B cell (primary cell): Measurements from ENCODE around the gene OR5AK2.

Experiments used
- EZH2 ChIP-seq: IDR thresholded peaks from 2 replicates; pipeline ENCODE4 v1.6.1; 2012; ENCODE audit warnings: borderline replicate concordance, low read depth, mild to moderate bottlenecking, moderate library complexity, low read length; ENCODE audit not compliant: insufficient read depth, poor library complexity, severe bottlenecking
- TF ChIP-seq, protein P1 (sequence below): fragments of 200-600 bp; IDR thresholded peaks from one replicate; pipeline ENCODE4 v1.8.0; 2022; ENCODE audit warnings: antibody characterized with exemption, mild to moderate bottlenecking

DNA sequence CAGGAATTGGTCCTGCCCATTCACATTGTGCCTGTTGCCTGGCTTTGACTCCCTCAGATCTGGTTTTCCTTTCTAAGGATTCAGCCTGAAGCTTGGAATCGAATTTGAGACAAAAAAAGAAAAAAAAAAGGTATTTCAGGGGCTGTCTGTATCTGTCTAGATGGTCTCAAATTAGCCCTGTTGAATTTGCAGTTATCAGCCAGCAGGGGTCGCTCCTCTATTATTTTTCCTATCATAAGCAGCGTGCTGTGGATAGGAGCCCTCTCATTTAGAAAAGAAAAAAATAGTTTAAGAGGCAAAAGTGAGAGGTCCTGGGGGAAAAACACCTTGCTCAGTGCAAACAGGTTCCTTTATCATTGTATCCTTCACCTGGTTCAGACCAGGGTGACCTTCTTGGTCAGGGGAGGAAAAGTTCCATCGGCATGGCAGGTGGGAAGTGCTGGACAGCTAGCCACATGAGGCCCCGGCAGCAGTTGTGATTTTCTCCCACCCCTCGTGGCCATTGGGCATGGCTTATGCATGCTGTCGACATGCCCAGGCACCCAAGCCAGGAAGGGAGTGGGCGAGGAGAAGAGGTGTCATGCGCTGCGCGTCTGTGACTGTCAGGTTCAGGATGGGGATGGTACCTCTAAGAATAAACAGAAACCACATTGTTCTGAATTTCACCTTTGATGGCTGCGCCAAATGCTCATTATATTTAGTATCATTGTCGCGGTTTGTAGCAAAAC is 13.1 kb downstream of the OR5AK2 start:
- TF ChIP-seq, protein P1, sequence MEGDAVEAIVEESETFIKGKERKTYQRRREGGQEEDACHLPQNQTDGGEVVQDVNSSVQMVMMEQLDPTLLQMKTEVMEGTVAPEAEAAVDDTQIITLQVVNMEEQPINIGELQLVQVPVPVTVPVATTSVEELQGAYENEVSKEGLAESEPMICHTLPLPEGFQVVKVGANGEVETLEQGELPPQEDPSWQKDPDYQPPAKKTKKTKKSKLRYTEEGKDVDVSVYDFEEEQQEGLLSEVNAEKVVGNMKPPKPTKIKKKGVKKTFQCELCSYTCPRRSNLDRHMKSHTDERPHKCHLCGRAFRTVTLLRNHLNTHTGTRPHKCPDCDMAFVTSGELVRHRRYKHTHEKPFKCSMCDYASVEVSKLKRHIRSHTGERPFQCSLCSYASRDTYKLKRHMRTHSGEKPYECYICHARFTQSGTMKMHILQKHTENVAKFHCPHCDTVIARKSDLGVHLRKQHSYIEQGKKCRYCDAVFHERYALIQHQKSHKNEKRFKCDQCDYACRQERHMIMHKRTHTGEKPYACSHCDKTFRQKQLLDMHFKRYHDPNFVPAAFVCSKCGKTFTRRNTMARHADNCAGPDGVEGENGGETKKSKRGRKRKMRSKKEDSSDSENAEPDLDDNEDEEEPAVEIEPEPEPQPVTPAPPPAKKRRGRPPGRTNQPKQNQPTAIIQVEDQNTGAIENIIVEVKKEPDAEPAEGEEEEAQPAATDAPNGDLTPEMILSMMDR = peak; percentile 12
- TF ChIP-seq EZH2 = no peak
